Smooth muscle cell (in vitro differentiated cells): ENCODE measurements around the gene DNAAF1. TPM values are rescaled to one million over a fixed set of nuclear protein-coding genes. Genes with fewer than 3 reads are reported as not detected.

Experiments used
- DNase-seq: peaks from one replicate; lab custom pipeline; 2025; ENCODE audit not compliant: unreplicated experiment; lab: John Stamatoyannopoulos, UW
- H2AFZ ChIP-seq: fragments of 200-600 bp; sonication (generic); 2 replicates; pipeline ENCODE4 v1.6.0; 2016; ENCODE audit warnings: antibody characterized with exemption, low read depth, mild to moderate bottlenecking
- H3F3A ChIP-seq: fragments of 200-600 bp; sonication (generic); 2 replicates; pipeline ENCODE4 v1.6.0; 2017; ENCODE audit warnings: antibody characterized with exemption, low read depth
- H3K27ac ChIP-seq: fragments of 200-600 bp; sonication (generic); 2 replicates; pipeline ENCODE4 v1.5.1; 2016; ENCODE audit warnings: low read depth, mild to moderate bottlenecking
- H3K27me3 ChIP-seq: fragments of 200-600 bp; sonication (generic); 2 replicates; pipeline ENCODE4 v1.6.1; 2016; ENCODE audit warnings: low read depth, mild to moderate bottlenecking
- H3K36me3 ChIP-seq: fragments of 200-600 bp; sonication (generic); 2 replicates; pipeline ENCODE4 v1.5.1; 2016; ENCODE audit warnings: low read depth
- H3K4me1 ChIP-seq: fragments of 200-600 bp; sonication (generic); 2 replicates; pipeline ENCODE4 v1.5.1; 2016; ENCODE audit warnings: low read depth
- H3K4me2 ChIP-seq: fragments of 200-600 bp; sonication (generic); 2 replicates; pipeline ENCODE4 v1.6.0; 2016; ENCODE audit warnings: mild to moderate bottlenecking
- H3K4me3 ChIP-seq: fragments of 200-600 bp; sonication (generic); 2 replicates; pipeline ENCODE4 v1.5.1; 2016; ENCODE audit warnings: mild to moderate bottlenecking
- H3K79me2 ChIP-seq: fragments of 200-600 bp; sonication (generic); 2 replicates; pipeline ENCODE4 v1.6.0; 2016; ENCODE audit warnings: low read depth, mild to moderate bottlenecking
- H3K9ac ChIP-seq: fragments of 200-600 bp; sonication (generic); 2 replicates; pipeline ENCODE4 v1.6.0; 2016; ENCODE audit warnings: low read depth
- H3K9me3 ChIP-seq: fragments of 200-600 bp; sonication (generic); replicated peaks from 2 replicates; pipeline ENCODE4 v1.5.1; 2016; ENCODE audit warnings: low read depth
- H4K20me1 ChIP-seq: fragments of 200-600 bp; sonication (generic); 2 replicates; pipeline ENCODE4 v1.6.0; 2016; ENCODE audit warnings: low read depth
- CTCF ChIP-seq: fragments of 200-600 bp; sonication (generic); IDR thresholded peaks from 2 replicates; pipeline ENCODE4 v1.5.1; 2017; ENCODE audit warnings: borderline replicate concordance, mild to moderate bottlenecking, antibody characterized with exemption; ENCODE audit not compliant: insufficient read depth, poor library complexity, severe bottlenecking
- WGBS: methylation state at CpG from one replicate; pipeline ENCODE4 v1.1.7; 2016; ENCODE audit warnings: low lambda C conversion rate; 5-methylcytosine and 5-hydroxymethylcytosine counted together
- polyA plus RNA-seq: library from polyadenylated mRNA; unstranded; fragments of >200 nt; fragmentation: Nextera tagmentation; extraction: Ambion mirVana; gene quantifications from 2 replicates; pipeline ENCODE4 v1.2.1, GENCODE V29; 2016
- total RNA-seq: library from RNA; depleted of rRNA; stranded (reverse); fragments of >200 nt; gene quantifications from 2 replicates; pipeline ENCODE4 v1.2.3, GENCODE V29; 2014

DNAAF1 gene
- total and polyA plus RNA-seq, 2 experiments from 2014 or later, result 0.09 TPM; not detected in 1

GRCh38 chr16:84175350-84176081, 30.4 kb downstream of the DNAAF1 start:
- peaks cover 9% of the 10 kb centered on the region for H3F3A ChIP-seq
- H4K20me1 ChIP-seq, result peaks cover 5% of the 10 kb centered on the region
- H3K9me3 ChIP-seq, result no peaks in the 10 kb centered on the region
- H3K4me3 ChIP-seq, result no peak overlapping the region
- DNase-seq, result no peak
- H2AFZ ChIP-seq, result no peak overlapping the region
- WGBS, result 50% methylated on average over 10 of the region's 10 CpGs
- no peaks in the 10 kb centered on the region for H3K27me3 ChIP-seq
- no peaks in the 10 kb centered on the region for H3K36me3 ChIP-seq
- H3K9ac ChIP-seq, result no peak overlapping the region
- peak; percentile 72 for TF ChIP-seq CTCF
- H3K79me2 ChIP-seq, result no peaks in the 10 kb centered on the region
- H3K4me2 ChIP-seq, result no peak overlapping the region
- no peak overlapping the region for H3K27ac ChIP-seq
- peaks cover 3% of the 10 kb centered on the region for H3K4me1 ChIP-seq

GRCh38 chr16:84176192-84177053, 31.3 kb downstream of the DNAAF1 start:
- Histone ChIP-seq H4K20me1 (peaks cover 5% of the 10 kb centered on the region), H3F3A (peaks cover 9% of the 10 kb centered on the region), H3K9ac (no peak overlapping the region), H3K4me3 (no peak overlapping the region), H2AFZ (no peak overlapping the region), H3K27me3 (no peaks in the 10 kb centered on the region), H3K4me1 (peaks cover 3% of the 10 kb centered on the region), H3K79me2 (no peaks in the 10 kb centered on the region), H3K4me2 (peak overlapping the region; percentile 69), H3K9me3 (no peaks in the 10 kb centered on the region), H3K27ac (peak overlapping the region; percentile 95), H3K36me3 (no peaks in the 10 kb centered on the region)
- WGBS, result 87% methylated on average over 18 of the region's 18 CpGs
- no peak for TF ChIP-seq CTCF
- no peak for DNase-seq

- H3K27me3 ChIP-seq, result no peaks in the 10 kb centered on the region
- peaks cover 3% of the 10 kb centered on the region for H3K4me1 ChIP-seq
- no peaks in the 10 kb centered on the region for H3K79me2 ChIP-seq
- H3F3A ChIP-seq, result peaks cover 9% of the 10 kb centered on the region
- 35% methylated on average over 9 of the region's 9 CpGs for WGBS
- peak overlapping the region; percentile 71 for H3K9ac ChIP-seq
- H3K4me3 ChIP-seq, result no peak overlapping the region
- peak overlapping the region; percentile 69 for H3K4me2 ChIP-seq
- no peaks in the 10 kb centered on the region for H3K36me3 ChIP-seq
- no peak overlapping the region for H2AFZ ChIP-seq
- TF ChIP-seq CTCF, result no peak
- DNase-seq, result no peak
- no peaks in the 10 kb centered on the region for H3K9me3 ChIP-seq
- H4K20me1 ChIP-seq, result peaks cover 5% of the 10 kb centered on the region
- peak overlapping the region; percentile 95 for H3K27ac ChIP-seq
Measured at GRCh38 chr16:84177741-84178073, 32.6 kb downstream of the DNAAF1 start.
